Natural killer cell (primary cell): Measurements from ENCODE around the gene IFT122. TPM values are rescaled to one million over a fixed set of nuclear protein-coding genes. Genes with fewer than 3 reads are reported as not detected.
"Not testable (repeated sequence)": the region's sequence is repeated elsewhere in the genome, so short reads cannot be mapped to it uniquely, and the experiment has no call there.

ENCODE experiments used
- ATAC-seq, 3 donors: fragments of 150-1000 bp in 2 of 3; fragments of 200-7000 bp in 1 of 3; cut with Tn5 transposase; 1 replicate in 1 of 3; 2 replicates in 2 of 3; pipeline ENCODE4 v1.10.0; 2021; ENCODE audit warnings: mild to moderate bottlenecking in 2 of 3, moderate library complexity in 2 of 3
- DNase-seq, 2 donors: peaks; one replicate each; pipeline versions ENCODE4 v3.0.0 to v3.0.0-alpha.2; 2013 to 2021; ENCODE audit warnings: mixed read lengths in 1 of 2
- H3K27ac ChIP-seq: one replicate; pipeline ENCODE4 v1.5.1; 2013; ENCODE audit warnings: mild to moderate bottlenecking, low read length
- H3K27me3 ChIP-seq: one replicate; pipeline ENCODE4 v1.6.1; 2013; ENCODE audit warnings: low read length; ENCODE audit not compliant: control insufficient read depth, insufficient read depth
- H3K36me3 ChIP-seq: one replicate; pipeline ENCODE4 v1.6.1; 2013; ENCODE audit warnings: low read length; ENCODE audit not compliant: control insufficient read depth, insufficient read depth
- H3K4me1 ChIP-seq: one replicate; pipeline ENCODE4 v1.6.1; 2013; ENCODE audit warnings: low read length; ENCODE audit not compliant: control insufficient read depth, insufficient read depth
- H3K4me3 ChIP-seq: one replicate; pipeline ENCODE4 v1.5.1; 2013; ENCODE audit warnings: low read length
- H3K9me3 ChIP-seq: one replicate; pipeline ENCODE4 v1.6.1; 2013; ENCODE audit warnings: low read length; ENCODE audit not compliant: control insufficient read depth, insufficient read depth
- H3K27ac Mint-ChIP-seq, 2 donors: one replicate each; pipeline ENCODE4 v1.8.0; 2022; ENCODE audit warnings: mild to moderate bottlenecking in 2 of 2, mixed read lengths in 2 of 2, moderate library complexity in 1 of 2
- H3K27me3 Mint-ChIP-seq, 2 donors: one replicate each; pipeline ENCODE4 v1.8.0; 2022; ENCODE audit warnings: low read depth in 2 of 2, mixed read lengths in 2 of 2
- H3K36me3 Mint-ChIP-seq: one replicate; pipeline ENCODE4 v1.8.0; 2022; ENCODE audit warnings: mixed read lengths
- H3K4me1 Mint-ChIP-seq, 2 donors: one replicate each; pipeline ENCODE4 v1.8.0; 2022; ENCODE audit warnings: mixed read lengths in 2 of 2
- H3K4me3 Mint-ChIP-seq: one replicate; pipeline ENCODE4 v1.8.0; 2022; ENCODE audit warnings: mild to moderate bottlenecking, moderate library complexity, mixed read lengths
- H3K9me3 Mint-ChIP-seq, 2 donors: one replicate each; pipeline ENCODE4 v1.8.0; 2022; ENCODE audit warnings: mixed read lengths in 2 of 2
- WGBS: methylation state at CpG from one replicate; pipeline ENCODE4 v1.1.7; 2013; ENCODE audit warnings: missing lambda C conversion rate; ENCODE audit not compliant: insufficient coverage; 5-methylcytosine and 5-hydroxymethylcytosine counted together
- intact Hi-C: fragments of 100-400 bp; cut with micrococcal nuclease; formaldehyde crosslinking; loops from one replicate; pipeline ENCODE4 v1.14.2; 2022
- total RNA-seq, 4 donors: library from RNA; stranded (reverse); fragments of 120-200 nt in 1 of 4; gene quantifications; one replicate each; pipeline versions ENCODE4 v1.2.3 to v1.2.4, GENCODE V29; 2013 to 2022
- TF ChIP-seq, protein P1 (sequence below): fragments of 200-600 bp; IDR thresholded peaks from one replicate; pipeline ENCODE4 v1.8.0; 2022; ENCODE audit warnings: antibody characterized with exemption

Gene IFT122
- total RNA-seq, 3 donors from 2014 or later (not counting 1 experiment from before 2014, with no cell fraction given) = 20.7 to 26.6 (median 23.9) TPM

DNA sequence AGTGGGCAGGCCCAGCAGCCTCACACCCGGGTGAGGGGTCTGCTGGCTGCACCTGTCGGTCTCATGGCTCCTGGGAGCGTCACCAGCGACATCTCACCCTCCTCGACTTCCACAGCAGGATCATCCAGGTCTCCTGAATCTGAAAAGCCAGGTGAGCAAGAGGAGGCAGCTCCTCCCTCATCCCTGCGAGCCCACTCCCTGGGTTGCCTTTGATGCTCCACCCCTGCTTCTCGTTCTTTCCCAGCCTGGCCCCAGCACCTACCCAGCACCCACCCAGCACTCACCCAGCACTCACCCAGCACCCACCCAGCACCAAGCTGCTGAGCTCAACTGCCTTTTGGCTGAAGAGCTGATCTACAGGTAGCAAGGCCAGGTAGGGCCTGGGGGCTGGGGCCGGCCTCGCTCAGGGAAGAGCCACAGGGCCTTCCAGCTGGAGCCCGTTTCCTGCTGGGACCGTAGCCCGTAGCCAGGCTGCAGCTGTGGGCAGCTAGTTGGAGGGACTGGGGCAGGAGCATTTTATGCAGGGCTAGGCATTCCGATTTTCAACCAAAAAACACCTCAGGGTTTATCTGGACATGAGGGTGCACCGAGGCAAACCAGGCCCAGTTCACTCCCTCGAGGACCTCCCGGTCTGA lies 103.2 kb downstream of the IFT122 start, which contains the start of gene H1-8:
Gene H1-8, plus strand, starts transcription at position 20 of the 635 bp plus-strand sequence. Its CDS starts 44 bp downstream, at position 64.
- ATAC-seq = no peak
- intact Hi-C loops = no loop called here
- Mint-ChIP-seq H3K27ac (peak within 1 kb of the TSS in 1 of 2 donors; percentile 10), H3K36me3 (no peaks in the 10 kb centered on the region), H3K4me1 (peaks cover 0 to 6% of the 10 kb centered on the region in 2 donors), H3K9me3 (no peaks in the 10 kb centered on the region), H3K27me3 (no peaks in the 10 kb centered on the region), H3K4me3 (no peak within 1 kb of the TSS)
- no peaks in the 10 kb centered on the region for H3K9me3 ChIP-seq
- TF ChIP-seq, protein P1, sequence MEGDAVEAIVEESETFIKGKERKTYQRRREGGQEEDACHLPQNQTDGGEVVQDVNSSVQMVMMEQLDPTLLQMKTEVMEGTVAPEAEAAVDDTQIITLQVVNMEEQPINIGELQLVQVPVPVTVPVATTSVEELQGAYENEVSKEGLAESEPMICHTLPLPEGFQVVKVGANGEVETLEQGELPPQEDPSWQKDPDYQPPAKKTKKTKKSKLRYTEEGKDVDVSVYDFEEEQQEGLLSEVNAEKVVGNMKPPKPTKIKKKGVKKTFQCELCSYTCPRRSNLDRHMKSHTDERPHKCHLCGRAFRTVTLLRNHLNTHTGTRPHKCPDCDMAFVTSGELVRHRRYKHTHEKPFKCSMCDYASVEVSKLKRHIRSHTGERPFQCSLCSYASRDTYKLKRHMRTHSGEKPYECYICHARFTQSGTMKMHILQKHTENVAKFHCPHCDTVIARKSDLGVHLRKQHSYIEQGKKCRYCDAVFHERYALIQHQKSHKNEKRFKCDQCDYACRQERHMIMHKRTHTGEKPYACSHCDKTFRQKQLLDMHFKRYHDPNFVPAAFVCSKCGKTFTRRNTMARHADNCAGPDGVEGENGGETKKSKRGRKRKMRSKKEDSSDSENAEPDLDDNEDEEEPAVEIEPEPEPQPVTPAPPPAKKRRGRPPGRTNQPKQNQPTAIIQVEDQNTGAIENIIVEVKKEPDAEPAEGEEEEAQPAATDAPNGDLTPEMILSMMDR = no peak
- no peaks in the 10 kb centered on the region for H3K4me1 ChIP-seq
- DNase-seq = no peak
- no peaks in the 10 kb centered on the region for H3K27me3 ChIP-seq
- H3K27ac ChIP-seq = no peak within 1 kb of the TSS
- H3K4me3 ChIP-seq = no peak within 1 kb of the TSS
- 93% methylated on average over 16 of the region's 16 CpGs for WGBS
- H3K36me3 ChIP-seq = no peaks in the 10 kb centered on the region

DNA sequence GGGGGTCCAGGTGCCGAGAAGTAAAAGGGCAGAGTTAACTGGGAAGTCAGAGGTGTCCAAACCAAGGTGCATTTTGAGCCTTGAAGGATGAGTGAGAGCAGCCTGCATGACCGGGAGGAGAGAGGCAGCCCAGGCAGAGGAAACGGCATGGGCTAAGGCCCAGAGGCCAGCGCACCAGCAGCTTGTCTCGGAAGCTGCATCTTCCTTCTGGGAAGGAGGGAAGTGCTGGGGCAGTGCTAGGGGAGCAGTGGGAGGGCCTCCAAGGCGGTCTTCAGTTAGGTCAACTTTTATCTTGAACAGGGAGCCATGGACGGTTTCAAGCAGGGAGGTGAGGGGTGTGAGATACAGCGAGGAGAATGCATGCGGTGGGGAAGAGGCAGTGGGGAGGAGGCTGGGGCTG lies 104.0 kb downstream of the IFT122 start:
- Histone ChIP-seq H3K27me3 (no peaks in the 10 kb centered on the region), H3K4me1 (no peaks in the 10 kb centered on the region), H3K27ac (no peak overlapping the region), H3K9me3 (no peaks in the 10 kb centered on the region), H3K36me3 (no peaks in the 10 kb centered on the region), H3K4me3 (no peak overlapping the region)
- ATAC-seq (no peak), DNase-seq (no peak)
- Mint-ChIP-seq H3K4me1 (peaks cover 0 to 11% of the 10 kb centered on the region in 2 donors), H3K27me3 (no peaks in the 10 kb centered on the region), H3K9me3 (no peaks in the 10 kb centered on the region), H3K27ac (peak overlapping the region in 1 of 2 donors; percentile 10), H3K36me3 (no peaks in the 10 kb centered on the region), H3K4me3 (no peak overlapping the region)
- intact Hi-C loops = no loop called here
- TF ChIP-seq, protein P1 = no peak
- 97% methylated on average over 9 of the region's 9 CpGs for WGBS

DNA sequence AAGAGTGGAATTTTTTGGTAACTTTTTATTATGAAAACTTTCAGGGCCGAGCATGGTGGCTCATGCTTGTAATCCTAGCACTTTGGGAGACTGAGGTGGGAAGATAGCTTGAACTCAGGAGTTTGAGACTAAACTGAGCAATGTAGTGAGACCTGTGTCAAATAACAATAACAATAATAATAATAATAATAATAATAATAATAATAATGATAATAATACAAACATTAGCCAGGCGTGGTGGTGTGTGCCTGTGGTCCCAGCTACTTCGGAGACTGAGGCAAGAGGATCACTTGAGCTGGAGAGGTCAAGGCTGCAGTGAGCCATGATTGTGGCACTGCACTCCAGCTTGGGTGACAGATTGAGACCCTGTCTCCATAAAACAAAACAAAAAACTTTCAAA lies 105.9 kb downstream of the IFT122 start:
- ATAC-seq, DNase-seq, H3K9me3 Mint-ChIP-seq, intact Hi-C loops, H3K4me1 ChIP-seq, H3K36me3 ChIP-seq, H3K27me3 ChIP-seq, H3K4me3 Mint-ChIP-seq, H3K9me3 ChIP-seq, H3K4me3 ChIP-seq, H3K27ac Mint-ChIP-seq, H3K27ac ChIP-seq, H3K27me3 Mint-ChIP-seq, H3K36me3 Mint-ChIP-seq: not testable (repeated sequence)
- H3K4me1 Mint-ChIP-seq = peaks cover 0 to 15% of the 10 kb centered on the region in 2 donors
- 93% methylated on average over 3 of the region's 3 CpGs for WGBS

GRCh38 chr3:129547241-129547640 lies 107.2 kb downstream of the IFT122 start:
- Histone ChIP-seq H3K9me3 (no peaks in the 10 kb centered on the region), H3K4me3 (no peak overlapping the region), H3K36me3 (no peaks in the 10 kb centered on the region), H3K4me1 (no peaks in the 10 kb centered on the region), H3K27me3 (no peaks in the 10 kb centered on the region), H3K27ac (no peak overlapping the region)
- 96% methylated on average over 24 of the region's 24 CpGs for WGBS
- intact Hi-C loops = no loop called here
- Mint-ChIP-seq H3K27me3 (no peaks in the 10 kb centered on the region), H3K27ac (no peak overlapping the region), H3K4me3 (no peak overlapping the region), H3K4me1 (peaks cover 0 to 15% of the 10 kb centered on the region in 2 donors), H3K36me3 (no peaks in the 10 kb centered on the region), H3K9me3 (no peaks in the 10 kb centered on the region)
- ATAC-seq (no peak), DNase-seq (no peak)
- TF ChIP-seq, protein P1 = no peak
